HCT116 (cell line): Measurements from ENCODE around the gene XIAP. TPM values are rescaled to one million over a fixed set of nuclear protein-coding genes. Genes with fewer than 3 reads are reported as not detected.

ENCODE experiments used
- ATAC-seq: fragments of 200-7000 bp; cut with Tn5 transposase; 2 replicates; pipeline ENCODE4 v1.9.1; 2020; ENCODE audit warnings: mild to moderate bottlenecking, moderate library complexity
- BruUV-seq: library from RNA; stranded (reverse); fragments of 400-500 nt; replicated peaks from 2 replicates; lab custom pipeline; 2021; lab: Mats Ljungman, UMichigan
- CTCF ChIA-PET: fragments of 300-600 bp; sonication (Branson Sonifier 250); formaldehyde crosslinking; loops from one replicate; lab custom pipeline; 2021; ENCODE audit warnings: antibody characterized with exemption; lab: Charles Lee
- POLR2A ChIA-PET: fragments of 300-600, 350-600 bp; sonication (Branson Sonifier 250); formaldehyde crosslinking; loops from one replicate; lab custom pipeline; 2021; ENCODE audit warnings: antibody characterized with exemption; lab: Charles Lee
- RAD21 ChIA-PET, 2 experiments: fragments of 300-600 bp; sonication (Branson Sonifier 250); formaldehyde crosslinking; loops; one replicate each; lab custom pipeline; 2023; ENCODE audit warnings: low total read pairs in 2 of 2; ENCODE audit not compliant: uncharacterized antibody in 2 of 2, unreplicated experiment in 2 of 2, low non-redundant PET in 1 of 2; lab: Charles Lee
- DNase-seq: peaks from one replicate; pipeline ENCODE4 v3.0.0-alpha.2; 2010; ENCODE audit warnings: low read depth, low spot score
- H2AFZ ChIP-seq: fragments of 200-600 bp; shearing (Covaris generic), sonication (generic); 2 replicates; pipeline ENCODE4 v1.6.1; 2017; ENCODE audit warnings: low read depth, mixed run types, mixed read lengths, antibody characterized with exemption, low read length; ENCODE audit not compliant: poor library complexity, severe bottlenecking
- H3K27ac ChIP-seq: 2 replicates; pipeline ENCODE4 v1.5.1; 2012; ENCODE audit warnings: low read depth, low read length
- H3K27me3 ChIP-seq: fragments of 200-600 bp; sonication (generic); 2 replicates; pipeline ENCODE4 v1.6.1; 2016; ENCODE audit warnings: mixed run types, low read length, mixed read lengths; ENCODE audit not compliant: insufficient read depth
- H3K36me3 ChIP-seq, 2 experiments: fragments of 200-500 bp in 1 of 2; fragments of 200-600 bp in 1 of 2; sonication (Bioruptor generic) in 1 of 2; sonication (generic) in 1 of 2; 2 replicates each; pipeline versions ENCODE4 v1.5.1 to v1.6.1; 2014 to 2016; ENCODE audit warnings: low read length in 2 of 2, inconsistent platforms in 1 of 2, mixed read lengths in 1 of 2, mixed run types in 1 of 2; ENCODE audit not compliant: insufficient read depth in 2 of 2, control insufficient read depth in 1 of 2
- H3K4me1 ChIP-seq, 2 experiments: fragments of 200-600 bp in 1 of 2; sonication (generic) in 1 of 2; 2 replicates each; pipeline versions ENCODE4 v1.5.1 to v1.6.1; 2012 to 2017; ENCODE audit warnings: low read length in 2 of 2, inconsistent platforms in 1 of 2, mild to moderate bottlenecking in 1 of 2, mixed read lengths in 1 of 2, mixed run types in 1 of 2, moderate library complexity in 1 of 2; ENCODE audit not compliant: insufficient read depth in 2 of 2, control insufficient read depth in 1 of 2
- H3K4me2 ChIP-seq: fragments of 200-600 bp; sonication (generic); 2 replicates; pipeline ENCODE4 v1.6.1; 2017; ENCODE audit warnings: mixed run types, low read length, mixed read lengths
- H3K4me3 ChIP-seq, 2 experiments: fragments of 200-600 bp in 1 of 2; sonication (generic) in 1 of 2; replicated peaks in 1 of 2; 2 replicates each; pipeline ENCODE4 v1.5.1; 2011 to 2016; ENCODE audit warnings: low read length in 2 of 2, control low read depth in 1 of 2, low read depth in 1 of 2, mild to moderate bottlenecking in 1 of 2, mixed read lengths in 1 of 2, mixed run types in 1 of 2
- H3K79me2 ChIP-seq: fragments of 200-600 bp; sonication (generic); 2 replicates; pipeline ENCODE4 v1.6.1; 2017; ENCODE audit warnings: mild to moderate bottlenecking, mixed run types, low read length, moderate library complexity, mixed read lengths; ENCODE audit not compliant: insufficient read depth
- H3K9ac ChIP-seq: fragments of 200-600 bp; sonication (generic); 2 replicates; pipeline ENCODE4 v1.6.1; 2016; ENCODE audit warnings: low read length, mixed read lengths
- H3K9me2 ChIP-seq: fragments of 200-600 bp; sonication (generic), shearing (Covaris generic); 2 replicates; pipeline ENCODE4 v1.6.1; 2017; ENCODE audit warnings: mixed run types, mild to moderate bottlenecking, moderate library complexity; ENCODE audit not compliant: insufficient read depth
- H3K9me3 ChIP-seq, 2 experiments: fragments of 200-500 bp in 1 of 2; fragments of 200-600 bp in 1 of 2; sonication (Bioruptor generic) in 1 of 2; sonication (generic) in 1 of 2; 2 replicates each; pipeline ENCODE4 v1.6.1; 2014 to 2017; ENCODE audit warnings: low read length in 2 of 2, mixed read lengths in 2 of 2, inconsistent platforms in 1 of 2, low read depth in 1 of 2, mild to moderate bottlenecking in 1 of 2, mixed run types in 1 of 2, moderate library complexity in 1 of 2; ENCODE audit not compliant: control insufficient read depth in 1 of 2, insufficient read depth in 1 of 2
- H4K20me1 ChIP-seq: fragments of 200-600 bp; sonication (generic), shearing (Covaris generic); 2 replicates; pipeline ENCODE4 v1.6.1; 2017; ENCODE audit warnings: mixed run types, mild to moderate bottlenecking, moderate library complexity; ENCODE audit not compliant: insufficient read depth
- CBX3 ChIP-seq: IDR thresholded peaks from 2 replicates; pipeline ENCODE4 v1.6.1; 2012; ENCODE audit warnings: low read depth
- CEBPB ChIP-seq: IDR thresholded peaks from 2 replicates; pipeline ENCODE4 v1.6.1; 2012; ENCODE audit warnings: low read depth
- EGR1 ChIP-seq: IDR thresholded peaks from 2 replicates; pipeline ENCODE4 v1.6.1; 2012; ENCODE audit warnings: low read depth
- ELF1 ChIP-seq: IDR thresholded peaks from 2 replicates; pipeline ENCODE4 v1.6.1; 2012; ENCODE audit warnings: low read depth, borderline replicate concordance
- EZH2 ChIP-seq: fragments of 200-600 bp; sonication (generic); IDR thresholded peaks from 2 replicates; pipeline ENCODE4 v1.6.1; 2017; ENCODE audit warnings: antibody characterized with exemption, mixed run types
- EZH2phosphoT487 ChIP-seq: fragments of 200-600 bp; IDR thresholded peaks from 2 replicates; pipeline ENCODE4 v1.6.1; 2018; ENCODE audit warnings: antibody characterized with exemption, borderline replicate concordance
- FOSL1 ChIP-seq: IDR thresholded peaks from 2 replicates; pipeline ENCODE4 v1.6.1; 2012; ENCODE audit warnings: low read depth
- POLR2A ChIP-seq: IDR thresholded peaks from 2 replicates; pipeline ENCODE4 v1.7.0; 2011; ENCODE audit warnings: borderline replicate concordance; ENCODE audit not compliant: insufficient read depth, insufficient read length; ENCODE audit errors: extremely low read depth
- POLR2AphosphoS5 ChIP-seq: IDR thresholded peaks from 2 replicates; pipeline ENCODE4 v1.6.1; 2011; ENCODE audit warnings: mild to moderate bottlenecking, low read depth, low read length, moderate library complexity
- RAD21 ChIP-seq: IDR thresholded peaks from 2 replicates; pipeline ENCODE4 v1.6.1; 2012; ENCODE audit warnings: low read depth, mild to moderate bottlenecking
- SIN3A ChIP-seq: IDR thresholded peaks from 2 replicates; pipeline ENCODE4 v1.6.1; 2012; ENCODE audit warnings: low read depth
- SP1 ChIP-seq: IDR thresholded peaks from 2 replicates; pipeline ENCODE4 v1.6.1; 2012; ENCODE audit warnings: low read depth
- SRF ChIP-seq: IDR thresholded peaks from 2 replicates; pipeline ENCODE4 v1.6.1; 2012; ENCODE audit warnings: low read depth
- TCF7L2 ChIP-seq: IDR thresholded peaks from 2 replicates; pipeline ENCODE4 v1.7.0; 2011; ENCODE audit warnings: borderline replicate concordance, inconsistent platforms; ENCODE audit not compliant: insufficient read depth, insufficient read length; ENCODE audit errors: extremely low read depth
- YY1 ChIP-seq: IDR thresholded peaks from 2 replicates; pipeline ENCODE4 v1.6.1; 2011; ENCODE audit warnings: low read length, low read depth, moderate library complexity, mild to moderate bottlenecking; ENCODE audit not compliant: insufficient replicate concordance; ENCODE audit errors: extremely low read depth
- ZFX ChIP-seq: fragments of 450-650 bp; IDR thresholded peaks from 2 replicates; pipeline ENCODE4 v1.6.1; 2017
- ZNF274 ChIP-seq: fragments of 200-500 bp; sonication (Bioruptor generic); IDR thresholded peaks from 2 replicates; pipeline ENCODE4 v1.6.1; 2014; ENCODE audit warnings: mild to moderate bottlenecking, low read depth, low read length, inconsistent platforms
- intact Hi-C: fragments of 100-400 bp; cut with micrococcal nuclease; formaldehyde crosslinking; loops from 2 replicates; pipeline ENCODE4 v1.10.0; 2022
- total RNA-seq: library from RNA; stranded (reverse); gene quantifications from one replicate; pipeline ENCODE4 v1.2.1, GENCODE V29; 2021; ENCODE audit not compliant: unreplicated experiment
- TF ChIP-seq, protein P1 (sequence below): IDR thresholded peaks from 2 replicates; pipeline ENCODE4 v1.6.1; 2011; ENCODE audit warnings: mild to moderate bottlenecking, low read length, moderate library complexity; ENCODE audit not compliant: insufficient replicate concordance; ENCODE audit errors: extremely low read depth
- TF ChIP-seq, protein P2 (sequence below): IDR thresholded peaks from 2 replicates; pipeline ENCODE4 v1.6.1; 2012
- TF ChIP-seq, protein P3 (sequence below): IDR thresholded peaks from 2 replicates; pipeline ENCODE4 v1.6.1; 2012

The XIAP gene
- total RNA-seq, 1 experiment from 2014 or later: 41.0 TPM

DNA sequence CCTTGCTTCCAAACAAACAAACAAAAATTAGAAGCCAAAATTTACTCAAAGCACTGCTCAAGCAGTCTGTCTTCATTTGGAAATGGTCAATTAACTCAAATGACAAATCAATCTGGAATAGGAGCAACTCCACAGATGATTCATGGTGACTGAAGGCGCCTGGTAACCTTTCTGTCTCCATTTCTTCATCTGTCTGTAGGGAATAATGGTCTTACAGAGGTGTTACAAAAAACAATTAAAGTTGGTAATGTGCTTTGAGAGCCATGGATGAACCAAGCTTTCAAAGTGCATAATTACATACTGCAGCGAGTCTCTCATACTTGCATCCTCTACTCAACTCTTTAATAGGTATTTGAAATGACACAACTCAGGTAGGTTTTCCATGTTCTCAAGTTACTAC is 63.4 kb downstream of the XIAP start (continued):
- TF ChIP-seq, protein P1, sequence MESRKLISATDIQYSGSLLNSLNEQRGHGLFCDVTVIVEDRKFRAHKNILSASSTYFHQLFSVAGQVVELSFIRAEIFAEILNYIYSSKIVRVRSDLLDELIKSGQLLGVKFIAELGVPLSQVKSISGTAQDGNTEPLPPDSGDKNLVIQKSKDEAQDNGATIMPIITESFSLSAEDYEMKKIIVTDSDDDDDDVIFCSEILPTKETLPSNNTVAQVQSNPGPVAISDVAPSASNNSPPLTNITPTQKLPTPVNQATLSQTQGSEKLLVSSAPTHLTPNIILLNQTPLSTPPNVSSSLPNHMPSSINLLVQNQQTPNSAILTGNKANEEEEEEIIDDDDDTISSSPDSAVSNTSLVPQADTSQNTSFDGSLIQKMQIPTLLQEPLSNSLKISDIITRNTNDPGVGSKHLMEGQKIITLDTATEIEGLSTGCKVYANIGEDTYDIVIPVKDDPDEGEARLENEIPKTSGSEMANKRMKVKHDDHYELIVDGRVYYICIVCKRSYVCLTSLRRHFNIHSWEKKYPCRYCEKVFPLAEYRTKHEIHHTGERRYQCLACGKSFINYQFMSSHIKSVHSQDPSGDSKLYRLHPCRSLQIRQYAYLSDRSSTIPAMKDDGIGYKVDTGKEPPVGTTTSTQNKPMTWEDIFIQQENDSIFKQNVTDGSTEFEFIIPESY: no peak
- TF ChIP-seq EGR1 (no peak), ELF1 (no peak), POLR2AphosphoS5 (no peak)

DNA sequence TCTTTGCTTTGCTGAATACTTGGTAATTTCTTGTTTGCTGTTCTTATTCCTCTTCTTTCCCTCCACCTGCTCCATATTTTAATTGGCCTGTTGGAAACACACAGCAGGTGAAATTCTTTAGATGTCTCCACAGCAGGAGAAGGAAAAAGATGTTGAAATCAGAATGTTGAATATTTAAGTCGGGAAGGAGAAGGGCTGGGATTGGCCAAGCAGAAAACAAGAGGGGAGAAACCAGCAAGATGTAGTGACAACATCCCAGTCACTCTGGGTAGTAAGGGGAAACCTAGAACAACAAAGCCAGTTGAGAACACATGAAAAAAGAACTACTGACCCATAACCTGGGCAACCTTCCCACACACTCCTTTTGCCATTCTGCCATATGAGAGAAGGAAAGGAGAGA is 64.3 kb downstream of the XIAP start:
- ATAC-seq (no peak), DNase-seq (no peak)
- no peak overlapping the region for H3K4me2 ChIP-seq
- RAD21 ChIA-PET: no interaction called here
- H3K27me3 ChIP-seq: no peaks in the 10 kb centered on the region
- no peak overlapping the region for H2AFZ ChIP-seq
- CTCF ChIA-PET: interaction anchor here (1.3 kb wide), 1 partner anchor 91 kb away, joined by 3 read pairs; no protein-coding TSS in a partner anchor
- no peaks in the 10 kb centered on the region for H4K20me1 ChIP-seq
- no peak for TF ChIP-seq YY1
- TF ChIP-seq SRF: no peak
- TF ChIP-seq RAD21: no peak
- TF ChIP-seq, protein P2, sequence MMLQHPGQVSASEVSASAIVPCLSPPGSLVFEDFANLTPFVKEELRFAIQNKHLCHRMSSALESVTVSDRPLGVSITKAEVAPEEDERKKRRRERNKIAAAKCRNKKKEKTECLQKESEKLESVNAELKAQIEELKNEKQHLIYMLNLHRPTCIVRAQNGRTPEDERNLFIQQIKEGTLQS: no peak
- no peak for TF ChIP-seq EGR1
- TF ChIP-seq POLR2AphosphoS5: no peak
- TF ChIP-seq, protein P1: no peak
- TF ChIP-seq EZH2phosphoT487: no peak
- TF ChIP-seq FOSL1: no peak
- no peak for TF ChIP-seq SP1
- TF ChIP-seq, protein P3, sequence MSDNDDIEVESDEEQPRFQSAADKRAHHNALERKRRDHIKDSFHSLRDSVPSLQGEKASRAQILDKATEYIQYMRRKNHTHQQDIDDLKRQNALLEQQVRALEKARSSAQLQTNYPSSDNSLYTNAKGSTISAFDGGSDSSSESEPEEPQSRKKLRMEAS: no peak
- no peak for TF ChIP-seq EZH2
- TF ChIP-seq TCF7L2: no peak
- no peak for TF ChIP-seq ZNF274
- TF ChIP-seq ELF1: no peak
- TF ChIP-seq ZFX: no peak
- no peak for TF ChIP-seq POLR2A
- TF ChIP-seq SIN3A: no peak
- no peak for TF ChIP-seq CEBPB
- no peak for TF ChIP-seq CBX3
- TF ChIP-seq, all 23 proteins: peak for 0
- no peaks in the 10 kb centered on the region for H3K79me2 ChIP-seq
- H3K27ac ChIP-seq: no peak overlapping the region
- intact Hi-C loops: no loop called here
- no TSS peak for BruUV-seq
- H3K4me1 ChIP-seq: peaks cover 0 to 5% of the 10 kb centered on the region in 2 experiments; a peak in 2 of 4 replicates
- no peaks in the 10 kb centered on the region for H3K36me3 ChIP-seq
- POLR2A ChIA-PET: no interaction called here
- no peaks in the 10 kb centered on the region for H3K9me3 ChIP-seq
- H3K4me3 ChIP-seq: no peak overlapping the region
- no peak overlapping the region for H3K9ac ChIP-seq
- no peaks in the 10 kb centered on the region for H3K9me2 ChIP-seq
